HG03575 (cell line): ENCODE data around the gene MARK2.

Experiments used
- ATAC-seq: cut with Tn5 transposase; IDR thresholded peaks from one replicate; pipeline ENCODE4 v1.9.1; 2021; ENCODE audit not compliant: unreplicated experiment, insufficient number of reproducible peaks, low FRiP score; ENCODE audit errors: extremely low read depth

The MARK2 gene

DNA sequence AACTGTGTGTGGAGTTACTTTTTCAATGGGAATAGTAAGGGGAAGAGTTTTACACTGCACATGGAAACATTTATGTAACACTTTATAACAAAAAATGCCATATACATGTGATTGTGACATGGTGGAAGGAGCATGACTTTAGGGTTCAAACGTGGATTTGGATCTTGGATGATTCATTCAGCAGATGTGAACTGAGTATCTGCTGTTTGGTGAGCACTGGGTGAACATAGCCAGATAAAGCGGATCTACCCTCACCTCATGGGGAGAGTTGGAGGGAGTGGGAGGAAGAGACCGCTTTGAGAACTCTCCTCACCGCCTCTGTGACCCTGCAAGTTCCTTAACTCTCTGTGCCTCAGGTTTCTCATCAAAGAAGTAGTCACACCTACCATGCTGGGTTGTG is 103.0 kb downstream of the MARK2 start:
- ATAC-seq: no peak

DNA sequence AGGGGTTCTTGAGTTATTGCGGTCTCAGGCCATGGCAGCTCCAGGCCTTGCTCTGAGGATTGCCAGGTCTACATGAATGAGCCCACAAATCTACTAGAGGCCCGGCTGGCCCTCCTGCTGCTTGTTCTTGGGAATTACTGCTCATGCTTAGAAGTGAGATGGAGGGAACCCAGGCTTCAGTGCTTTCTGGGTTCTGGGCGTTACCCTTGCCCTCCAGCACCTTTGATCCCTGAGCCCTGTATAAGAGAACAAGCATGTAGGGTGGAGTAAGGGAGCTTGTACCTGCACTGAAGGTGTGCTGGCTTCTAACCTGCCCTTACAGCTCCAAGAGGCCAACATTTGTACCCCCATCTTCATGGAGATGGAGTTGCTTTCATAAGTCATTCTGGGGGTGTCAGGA is 103.9 kb downstream of the MARK2 start:
- ATAC-seq: no peak

DNA sequence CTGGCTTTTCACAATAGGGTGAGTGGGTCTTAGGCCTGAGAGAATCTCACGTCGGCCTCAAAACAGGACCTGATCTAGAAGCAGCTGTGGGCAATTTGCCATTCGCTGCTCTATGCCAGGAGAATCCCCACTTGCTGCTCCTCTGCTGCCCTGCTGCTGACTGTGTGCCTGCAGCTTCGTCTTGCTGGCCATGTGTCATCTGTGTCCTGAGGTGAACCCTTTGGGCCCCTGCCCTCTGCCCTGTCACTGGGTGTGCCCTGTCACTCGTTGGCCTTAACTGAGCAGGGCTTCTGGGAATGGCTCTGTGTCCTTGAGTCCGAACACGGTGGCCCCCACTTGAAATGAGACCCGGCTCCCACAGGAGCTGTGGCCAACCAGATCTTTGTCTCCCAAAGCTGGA is 106.1 kb downstream of the MARK2 start:
- no peak for ATAC-seq

DNA sequence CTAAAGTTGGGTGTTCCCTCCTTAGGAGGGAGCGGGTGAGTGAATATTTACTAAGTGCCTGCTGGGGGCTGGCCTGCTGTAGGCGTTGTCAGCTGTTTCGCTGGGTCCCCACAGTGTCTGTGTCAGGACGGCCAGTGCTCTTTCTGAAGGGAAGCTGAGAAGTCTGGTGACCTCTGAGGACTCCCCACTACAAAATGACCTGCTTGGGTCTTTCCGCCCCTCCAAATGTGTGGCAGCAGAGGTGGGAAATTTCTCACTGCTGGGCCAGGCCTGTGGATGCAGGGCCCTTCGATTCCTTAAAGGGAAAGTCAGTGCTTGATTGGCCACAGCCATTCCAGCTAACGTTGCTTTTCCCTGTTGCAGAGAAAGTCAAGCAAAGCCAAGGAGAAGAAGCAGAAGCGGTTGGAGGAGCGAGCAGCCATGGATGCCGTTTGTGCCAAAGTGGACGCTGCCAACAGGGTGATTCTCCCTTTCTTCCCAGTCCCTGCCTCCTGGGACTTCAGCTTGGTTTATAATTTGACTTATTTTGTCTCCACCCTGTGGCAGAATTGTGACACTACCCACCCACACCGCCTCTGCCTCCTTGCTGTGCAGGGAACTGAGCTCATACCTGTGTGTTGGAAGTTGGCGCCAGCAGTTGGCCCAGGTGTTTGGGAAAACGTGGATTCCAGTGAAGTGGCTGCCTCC is 106.7 kb downstream of the MARK2 start:
- ATAC-seq: no peak

DNA sequence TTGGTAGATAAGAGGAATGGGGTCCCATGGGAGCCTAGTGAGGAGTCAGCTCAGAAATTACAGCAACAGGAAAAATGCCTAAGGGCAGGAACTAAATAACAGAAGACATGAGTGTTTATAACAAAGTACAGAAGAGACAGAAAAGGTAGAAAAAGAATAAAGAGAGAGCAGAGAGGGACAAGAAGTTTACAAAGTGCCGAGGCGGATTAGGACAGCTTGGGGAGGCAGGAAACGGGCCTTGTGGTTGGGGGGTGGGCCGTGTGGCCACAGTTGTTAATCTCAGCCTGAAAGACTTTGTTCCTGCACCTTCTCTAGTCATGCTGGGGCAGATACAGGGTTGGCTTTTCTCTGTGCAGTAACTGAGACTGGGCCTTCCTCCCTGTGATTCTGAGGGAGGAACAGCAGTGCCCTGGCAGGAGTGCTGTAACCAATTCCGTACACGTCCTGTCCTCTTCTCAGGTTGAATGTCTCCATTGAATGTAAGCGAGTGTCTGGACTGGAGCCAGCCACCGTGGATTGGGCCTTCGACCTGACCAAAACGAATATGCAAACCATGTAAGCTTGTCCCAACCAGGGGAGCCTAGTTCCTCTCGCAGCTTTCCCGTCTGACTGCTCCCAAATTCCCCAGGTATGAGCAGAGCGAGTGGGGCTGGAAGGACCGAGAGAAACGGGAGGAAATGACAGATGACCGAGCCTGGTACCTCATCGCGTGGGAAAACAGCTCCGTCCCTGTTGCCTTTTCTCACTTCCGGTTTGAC is 113.0 kb downstream of the MARK2 start:
- ATAC-seq: no peak

DNA sequence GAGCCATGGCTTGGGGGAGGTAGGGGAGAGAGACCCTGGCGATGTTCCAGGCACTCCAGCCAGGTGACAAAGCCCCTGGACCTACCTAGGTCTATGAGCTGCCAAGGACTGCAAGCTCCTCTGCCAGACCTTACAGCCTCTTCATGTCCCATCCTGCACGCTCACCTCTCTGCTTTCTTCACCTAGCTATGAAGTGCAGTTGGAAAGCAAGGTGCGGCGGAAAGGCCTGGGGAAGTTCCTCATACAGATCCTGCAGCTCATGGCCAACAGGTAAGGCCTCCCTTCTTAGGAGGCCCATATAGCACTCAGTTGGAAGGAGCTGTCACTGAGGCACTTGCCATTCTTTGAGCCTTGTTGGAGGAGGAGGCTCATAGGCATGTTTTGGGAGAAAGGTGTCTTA is 113.7 kb downstream of the MARK2 start:
- ATAC-seq: no peak

DNA sequence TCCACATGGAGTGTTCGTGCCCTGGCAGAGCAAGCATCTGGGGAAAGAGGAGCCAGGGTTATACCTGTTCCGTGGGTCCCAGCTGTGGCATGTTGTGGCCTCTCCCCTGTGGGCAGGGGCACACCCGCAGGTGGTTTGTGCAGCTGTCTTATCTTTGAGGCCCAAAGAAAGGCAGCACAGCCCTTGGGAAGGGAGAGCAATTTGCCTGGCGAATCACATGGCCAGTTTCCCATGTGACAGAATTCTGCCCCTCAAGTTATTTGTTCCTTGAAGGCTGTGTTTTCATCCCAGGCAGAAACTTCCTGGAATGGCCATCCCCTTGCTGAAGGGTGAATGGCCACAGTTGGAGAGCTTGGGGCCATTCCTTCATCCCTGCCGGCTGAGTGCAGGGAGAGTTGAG is 119.1 kb downstream of the MARK2 start:
- no peak for ATAC-seq
